Fibroblast of mammary gland (primary cell): ENCODE measurements around the gene CASP4.
"Not testable (repeated sequence)": the region's sequence is repeated elsewhere in the genome, so short reads cannot be mapped to it uniquely, and the experiment has no call there.

Experiments used
- DNase-seq: peaks from one replicate; pipeline ENCODE4 v3.0.0-alpha.2; 2010; ENCODE audit warnings: low read depth
- H3K4me3 ChIP-seq: 2 replicates; pipeline ENCODE4 v1.5.1; 2011; ENCODE audit warnings: low read depth, mild to moderate bottlenecking, low read length, moderate library complexity; ENCODE audit not compliant: control insufficient read depth
- CTCF ChIP-seq: conservative IDR thresholded peaks from 2 replicates; pipeline ENCODE4 v1.5.1; 2011; ENCODE audit warnings: low read depth, low read length, inconsistent platforms; ENCODE audit not compliant: control insufficient read depth, insufficient read depth

The CASP4 gene

GRCh38 chr11:104962852-104963251 is 5.5 kb downstream of the CASP4 start:
- DNase-seq, result no peak
- H3K4me3 ChIP-seq, result no peak overlapping the region
- TF ChIP-seq CTCF, result no peak

GRCh38 chr11:104957280-104957679 is 11.1 kb downstream of the CASP4 start:
- H3K4me3 ChIP-seq, result no peak overlapping the region
- TF ChIP-seq CTCF, result no peak
- peak; percentile 12 for DNase-seq

- DNase-seq, result no peak
- no peak overlapping the region for H3K4me3 ChIP-seq
Measured at GRCh38 chr11:104956528-104956927, 11.8 kb downstream of the CASP4 start.

GRCh38 chr11:104946907-104947306 is 21.5 kb downstream of the CASP4 start:
- DNase-seq, result peak; percentile 72
- H3K4me3 ChIP-seq, result no peak overlapping the region
- peak; percentile 53 for TF ChIP-seq CTCF

More at GRCh38 chr11:104956528-104956927, 11.8 kb downstream of the CASP4 start:
- no peak for TF ChIP-seq CTCF

- no peak for TF ChIP-seq CTCF
- no peak for DNase-seq
- H3K4me3 ChIP-seq, result no peak overlapping the region
Measured at GRCh38 chr11:104944076-104944475, 24.3 kb downstream of the CASP4 start.

- TF ChIP-seq CTCF, result no peak
- no peak overlapping the region for H3K4me3 ChIP-seq
Measured at GRCh38 chr11:104943561-104943960, 24.8 kb downstream of the CASP4 start.

GRCh38 chr11:104934594-104934993 is 33.8 kb downstream of the CASP4 start:
- DNase-seq, result no peak
- H3K4me3 ChIP-seq, result no peak overlapping the region
- TF ChIP-seq CTCF, result no peak

More at GRCh38 chr11:104943561-104943960, 24.8 kb downstream of the CASP4 start:
- DNase-seq, result no peak

- not testable (repeated sequence) for DNase-seq, H3K4me3 ChIP-seq
Measured at GRCh38 chr11:104934073-104934472, 34.3 kb downstream of the CASP4 start.
